WTC11 (cell line): ENCODE measurements around the gene PLET1. TPM values are rescaled to one million over a fixed set of nuclear protein-coding genes. Genes with fewer than 3 reads are reported as not detected.

ENCODE experiments used
- ATAC-seq: fragments of 200-7000 bp; cut with Tn5 transposase; 2 replicates; pipeline ENCODE4 v1.10.0; 2021; ENCODE audit warnings: mild to moderate bottlenecking, moderate library complexity
- CTCF ChIA-PET: fragments of 300-600 bp; sonication (Branson Sonifier 250); formaldehyde crosslinking; loops from one replicate; lab custom pipeline; 2021; ENCODE audit warnings: antibody characterized with exemption; lab: Charles Lee
- POLR2A ChIA-PET: fragments of 350-600 bp; sonication (Branson Sonifier 250); formaldehyde crosslinking; loops from one replicate; lab custom pipeline; 2021; ENCODE audit warnings: antibody characterized with exemption; lab: Charles Lee
- DNase-seq: peaks from one replicate; pipeline ENCODE4 v3.0.0; 2021; ENCODE audit warnings: low spot score
- H3K27ac Mint-ChIP-seq: 2 replicates; pipeline ENCODE4 v1.8.0; 2021; ENCODE audit warnings: mixed read lengths
- H3K27me3 Mint-ChIP-seq: 2 replicates; pipeline ENCODE4 v1.8.0; 2021; ENCODE audit warnings: low read depth, mild to moderate bottlenecking, moderate library complexity, mixed read lengths
- H3K36me3 Mint-ChIP-seq: 2 replicates; pipeline ENCODE4 v1.8.0; 2021; ENCODE audit warnings: mixed read lengths
- H3K4me1 Mint-ChIP-seq: 2 replicates; pipeline ENCODE4 v1.8.0; 2022; ENCODE audit warnings: mixed read lengths
- H3K4me3 Mint-ChIP-seq: 2 replicates; pipeline ENCODE4 v1.8.0; 2021; ENCODE audit warnings: mild to moderate bottlenecking, moderate library complexity, mixed read lengths
- H3K9me3 Mint-ChIP-seq: 2 replicates; pipeline ENCODE4 v1.8.0; 2021; ENCODE audit warnings: mixed read lengths
- ELF4 ChIP-seq: sonication (generic); formaldehyde crosslinking; IDR thresholded peaks from 2 replicates; pipeline ENCODE4 v1.8.1; 2022; ENCODE audit warnings: low read depth, mild to moderate bottlenecking, moderate library complexity, missing genetic modification reagents
- FOXK1 ChIP-seq: sonication (generic); formaldehyde crosslinking; IDR thresholded peaks from 2 replicates; pipeline ENCODE4 v1.8.0; 2022; ENCODE audit warnings: mild to moderate bottlenecking, moderate library complexity, missing genetic modification reagents
- GABPB1 ChIP-seq: sonication (generic); formaldehyde crosslinking; IDR thresholded peaks from 2 replicates; pipeline ENCODE4 v1.8.1; 2023; ENCODE audit warnings: mild to moderate bottlenecking, missing genetic modification reagents
- JUN ChIP-seq: sonication (generic); formaldehyde crosslinking; IDR thresholded peaks from 2 replicates; pipeline ENCODE4 v1.8.0; 2023; ENCODE audit warnings: mild to moderate bottlenecking, missing genetic modification reagents
- KAT7 ChIP-seq: sonication (generic); formaldehyde crosslinking; IDR thresholded peaks from 2 replicates; pipeline ENCODE4 v1.8.1; 2023; ENCODE audit warnings: missing genetic modification reagents, mild to moderate bottlenecking, borderline replicate concordance
- MXD4 ChIP-seq: fragments of 250-450 bp; sonication (Bioruptor Pico); IDR thresholded peaks from 2 replicates; pipeline ENCODE4 v1.8.0; 2021; ENCODE audit warnings: mild to moderate bottlenecking, moderate library complexity, borderline replicate concordance
- MYBL2 ChIP-seq: sonication (generic); formaldehyde crosslinking; IDR thresholded peaks from 2 replicates; pipeline ENCODE4 v1.8.1; 2023; ENCODE audit warnings: mild to moderate bottlenecking, moderate library complexity, missing genetic modification reagents
- PRRX2 ChIP-seq: fragments of 250-450 bp; sonication (Bioruptor Pico); IDR thresholded peaks from 2 replicates; pipeline ENCODE4 v1.8.0; 2021; ENCODE audit warnings: mild to moderate bottlenecking
- SMAD3 ChIP-seq: sonication (generic); formaldehyde crosslinking; IDR thresholded peaks from 2 replicates; pipeline ENCODE4 v1.8.0; 2022; ENCODE audit warnings: missing genetic modification reagents, mild to moderate bottlenecking, borderline replicate concordance
- ZNF263 ChIP-seq: sonication (generic); formaldehyde crosslinking; IDR thresholded peaks from 2 replicates; pipeline ENCODE4 v1.8.1; 2022; ENCODE audit warnings: low read depth, mild to moderate bottlenecking, moderate library complexity, missing genetic modification reagents
- ZNF671 ChIP-seq: fragments of 250-450 bp; sonication (Bioruptor Pico); IDR thresholded peaks from 2 replicates; pipeline ENCODE4 v1.8.0; 2021; ENCODE audit warnings: mild to moderate bottlenecking
- total RNA-seq: library from RNA; stranded (reverse); gene quantifications from 3 replicates; pipeline ENCODE4 v1.2.3, GENCODE V29; 2021
- TF ChIP-seq, protein P1 (sequence below): sonication (generic); formaldehyde crosslinking; IDR thresholded peaks from 2 replicates; pipeline ENCODE4 v1.8.0; 2023; ENCODE audit warnings: mild to moderate bottlenecking, missing genetic modification reagents
- TF ChIP-seq, protein P2 (sequence below): sonication (generic); formaldehyde crosslinking; IDR thresholded peaks from 2 replicates; pipeline ENCODE4 v1.8.1; 2022; ENCODE audit warnings: mild to moderate bottlenecking, moderate library complexity, missing genetic modification reagents
- TF ChIP-seq, protein P3 (sequence below): sonication (generic); formaldehyde crosslinking; IDR thresholded peaks from 2 replicates; pipeline ENCODE4 v1.8.1; 2023; ENCODE audit warnings: mild to moderate bottlenecking, missing genetic modification reagents, moderate library complexity
- TF ChIP-seq, protein P4 (sequence below): fragments of 200-600 bp; IDR thresholded peaks from 2 replicates; pipeline ENCODE4 v1.8.0; 2022; ENCODE audit warnings: antibody characterized with exemption

PLET1 gene
- total RNA-seq, 1 experiment from 2014 or later = not detected

DNA sequence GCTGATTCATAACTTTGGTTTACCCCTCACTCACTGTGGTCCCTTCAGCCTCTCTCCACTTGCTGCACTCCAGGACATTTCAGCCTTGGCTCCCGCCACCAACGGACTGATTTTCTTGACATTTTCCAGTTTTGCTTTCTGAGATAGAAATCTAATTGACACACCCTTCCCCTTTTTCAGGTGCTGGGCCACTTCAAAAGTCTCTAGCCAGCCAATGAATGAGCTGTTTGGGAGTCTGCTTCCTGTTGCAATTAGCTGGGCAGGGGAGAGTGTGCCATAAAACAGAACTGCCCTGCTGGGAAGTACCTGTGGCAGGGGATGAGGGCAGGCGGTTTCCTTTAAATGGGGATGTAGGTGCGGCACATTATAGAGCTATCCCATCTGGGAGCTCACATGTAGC lies 21.1 kb upstream of the PLET1 start:
- Mint-ChIP-seq H3K4me1 (peaks cover 13% of the 10 kb centered on the region), H3K9me3 (no peaks in the 10 kb centered on the region), H3K36me3 (no peaks in the 10 kb centered on the region), H3K4me3 (no peak overlapping the region), H3K27me3 (no peaks in the 10 kb centered on the region; the same call in 1 of the 2 replicates), H3K27ac (no peak overlapping the region)
- CTCF ChIA-PET = interaction anchor here (0.5 to 3.9 kb wide), 8 partner anchors 10 to 172 kb away, joined by 3 to 49 read pairs (median 21); no protein-coding TSS in a partner anchor
- ATAC-seq = no peak
- TF ChIP-seq, protein P1, sequence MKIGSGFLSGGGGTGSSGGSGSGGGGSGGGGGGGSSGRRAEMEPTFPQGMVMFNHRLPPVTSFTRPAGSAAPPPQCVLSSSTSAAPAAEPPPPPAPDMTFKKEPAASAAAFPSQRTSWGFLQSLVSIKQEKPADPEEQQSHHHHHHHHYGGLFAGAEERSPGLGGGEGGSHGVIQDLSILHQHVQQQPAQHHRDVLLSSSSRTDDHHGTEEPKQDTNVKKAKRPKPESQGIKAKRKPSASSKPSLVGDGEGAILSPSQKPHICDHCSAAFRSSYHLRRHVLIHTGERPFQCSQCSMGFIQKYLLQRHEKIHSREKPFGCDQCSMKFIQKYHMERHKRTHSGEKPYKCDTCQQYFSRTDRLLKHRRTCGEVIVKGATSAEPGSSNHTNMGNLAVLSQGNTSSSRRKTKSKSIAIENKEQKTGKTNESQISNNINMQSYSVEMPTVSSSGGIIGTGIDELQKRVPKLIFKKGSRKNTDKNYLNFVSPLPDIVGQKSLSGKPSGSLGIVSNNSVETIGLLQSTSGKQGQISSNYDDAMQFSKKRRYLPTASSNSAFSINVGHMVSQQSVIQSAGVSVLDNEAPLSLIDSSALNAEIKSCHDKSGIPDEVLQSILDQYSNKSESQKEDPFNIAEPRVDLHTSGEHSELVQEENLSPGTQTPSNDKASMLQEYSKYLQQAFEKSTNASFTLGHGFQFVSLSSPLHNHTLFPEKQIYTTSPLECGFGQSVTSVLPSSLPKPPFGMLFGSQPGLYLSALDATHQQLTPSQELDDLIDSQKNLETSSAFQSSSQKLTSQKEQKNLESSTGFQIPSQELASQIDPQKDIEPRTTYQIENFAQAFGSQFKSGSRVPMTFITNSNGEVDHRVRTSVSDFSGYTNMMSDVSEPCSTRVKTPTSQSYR (CRISPR knock-in tag) = no peak
- TF ChIP-seq FOXK1 (CRISPR knock-in tag) (no peak), GABPB1 (CRISPR knock-in tag) (no peak), SMAD3 (CRISPR knock-in tag) (no peak), ELF4 (CRISPR knock-in tag) (no peak), JUN (CRISPR knock-in tag) (no peak), MYBL2 (no peak)
- TF ChIP-seq, protein P2, sequence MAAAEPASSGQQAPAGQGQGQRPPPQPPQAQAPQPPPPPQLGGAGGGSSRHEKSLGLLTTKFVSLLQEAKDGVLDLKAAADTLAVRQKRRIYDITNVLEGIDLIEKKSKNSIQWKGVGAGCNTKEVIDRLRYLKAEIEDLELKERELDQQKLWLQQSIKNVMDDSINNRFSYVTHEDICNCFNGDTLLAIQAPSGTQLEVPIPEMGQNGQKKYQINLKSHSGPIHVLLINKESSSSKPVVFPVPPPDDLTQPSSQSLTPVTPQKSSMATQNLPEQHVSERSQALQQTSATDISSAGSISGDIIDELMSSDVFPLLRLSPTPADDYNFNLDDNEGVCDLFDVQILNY (CRISPR knock-in tag) = no peak
- TF ChIP-seq, protein P3, sequence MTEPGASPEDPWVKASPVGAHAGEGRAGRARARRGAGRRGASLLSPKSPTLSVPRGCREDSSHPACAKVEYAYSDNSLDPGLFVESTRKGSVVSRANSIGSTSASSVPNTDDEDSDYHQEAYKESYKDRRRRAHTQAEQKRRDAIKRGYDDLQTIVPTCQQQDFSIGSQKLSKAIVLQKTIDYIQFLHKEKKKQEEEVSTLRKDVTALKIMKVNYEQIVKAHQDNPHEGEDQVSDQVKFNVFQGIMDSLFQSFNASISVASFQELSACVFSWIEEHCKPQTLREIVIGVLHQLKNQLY = no peak
- POLR2A ChIA-PET = no interaction called here
- DNase-seq = no peak

DNA sequence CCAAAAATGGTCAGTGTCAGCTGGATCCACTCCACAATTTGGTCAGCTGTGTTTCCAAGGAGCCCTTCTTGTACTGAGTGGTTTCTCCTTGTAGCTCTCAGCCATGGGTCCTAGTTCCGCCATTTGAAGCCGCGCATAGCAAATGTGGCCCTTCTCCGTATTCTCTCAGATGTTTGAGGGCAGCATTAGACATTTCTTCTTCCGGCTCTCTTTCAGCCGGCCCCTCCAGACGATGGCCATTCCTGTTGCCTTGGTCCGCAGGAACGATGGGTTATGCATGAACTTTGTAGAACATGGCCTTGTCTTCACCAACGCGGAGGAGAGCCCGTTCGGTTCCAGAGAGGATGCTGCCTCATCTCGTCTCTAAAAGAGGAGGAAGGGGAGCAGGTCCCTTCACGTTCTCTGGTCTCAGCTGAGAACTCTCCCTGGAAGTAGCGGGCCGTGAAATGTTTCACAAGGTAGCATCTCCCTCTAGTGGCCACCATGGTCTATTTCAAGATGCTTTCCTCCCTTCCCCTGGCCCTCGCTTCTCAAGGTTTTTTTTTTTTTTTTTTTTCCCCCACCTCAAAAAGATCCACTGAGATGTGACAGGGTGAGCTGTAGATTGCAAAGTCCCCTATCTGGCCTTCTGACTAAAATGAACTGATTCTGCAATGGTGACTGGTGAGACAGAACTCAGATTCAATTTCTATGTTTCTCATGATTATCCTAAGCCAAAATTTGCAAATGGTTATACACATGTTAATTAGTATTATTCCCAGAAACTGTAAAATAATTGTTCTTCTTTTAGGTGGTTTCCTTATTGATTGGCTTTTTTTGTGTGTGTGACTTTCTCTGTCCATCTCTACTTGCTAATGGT lies 19.8 kb upstream of the PLET1 start:
- Mint-ChIP-seq H3K27me3 (no peaks in the 10 kb centered on the region; the same call in 1 of the 2 replicates), H3K4me3 (peak overlapping the region; percentile 83), H3K27ac (no peak overlapping the region), H3K9me3 (no peaks in the 10 kb centered on the region), H3K4me1 (peaks cover 18% of the 10 kb centered on the region), H3K36me3 (no peaks in the 10 kb centered on the region)
- ChIA-PET CTCF (interaction anchor here (0.6 to 3.9 kb wide), 75 partner anchors 9 to 1547 kb away, joined by 3 to 49 read pairs (median 4); partner anchors contain the start of genes ALG9, C11orf52, SDHD and TEX12), POLR2A (no interaction called here)
- TF ChIP-seq MXD4 (CRISPR knock-in tag) (no peak), KAT7 (CRISPR knock-in tag) (no peak), PRRX2 (0 out of 2 replicates have a peak, but pooled peaks have one; percentile 37), ZNF671 (no peak), ZNF263 (peak; percentile 41; the same call in 1 of the 2 replicates)
- TF ChIP-seq, protein P4, sequence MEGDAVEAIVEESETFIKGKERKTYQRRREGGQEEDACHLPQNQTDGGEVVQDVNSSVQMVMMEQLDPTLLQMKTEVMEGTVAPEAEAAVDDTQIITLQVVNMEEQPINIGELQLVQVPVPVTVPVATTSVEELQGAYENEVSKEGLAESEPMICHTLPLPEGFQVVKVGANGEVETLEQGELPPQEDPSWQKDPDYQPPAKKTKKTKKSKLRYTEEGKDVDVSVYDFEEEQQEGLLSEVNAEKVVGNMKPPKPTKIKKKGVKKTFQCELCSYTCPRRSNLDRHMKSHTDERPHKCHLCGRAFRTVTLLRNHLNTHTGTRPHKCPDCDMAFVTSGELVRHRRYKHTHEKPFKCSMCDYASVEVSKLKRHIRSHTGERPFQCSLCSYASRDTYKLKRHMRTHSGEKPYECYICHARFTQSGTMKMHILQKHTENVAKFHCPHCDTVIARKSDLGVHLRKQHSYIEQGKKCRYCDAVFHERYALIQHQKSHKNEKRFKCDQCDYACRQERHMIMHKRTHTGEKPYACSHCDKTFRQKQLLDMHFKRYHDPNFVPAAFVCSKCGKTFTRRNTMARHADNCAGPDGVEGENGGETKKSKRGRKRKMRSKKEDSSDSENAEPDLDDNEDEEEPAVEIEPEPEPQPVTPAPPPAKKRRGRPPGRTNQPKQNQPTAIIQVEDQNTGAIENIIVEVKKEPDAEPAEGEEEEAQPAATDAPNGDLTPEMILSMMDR = peak; percentile 52
- peak; percentile 50 for DNase-seq
- peak; percentile 73 for ATAC-seq

DNA sequence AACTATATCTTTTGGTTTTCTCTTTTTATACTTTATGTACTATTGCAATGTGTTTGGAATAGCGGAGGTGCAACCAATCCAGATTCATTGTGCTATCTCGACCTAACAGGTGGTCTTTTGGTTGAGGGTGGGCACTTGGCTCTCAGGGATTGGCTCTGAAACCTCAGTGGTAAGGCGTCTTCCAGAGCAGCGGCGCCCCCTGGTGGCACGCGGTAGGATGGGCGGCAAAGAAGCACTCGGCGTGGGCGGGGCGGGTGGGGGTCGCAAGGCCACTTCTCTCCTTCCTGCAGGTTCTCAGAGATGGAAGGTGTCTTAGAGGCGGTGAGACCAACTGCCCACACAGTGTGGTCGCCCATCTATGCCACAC lies 19.2 kb upstream of the PLET1 start:
- POLR2A ChIA-PET = no interaction called here
- TF ChIP-seq, protein P2 (CRISPR knock-in tag) = no peak
- TF ChIP-seq, protein P4 = peak; percentile 84
- TF ChIP-seq, all 79 proteins: peak for 1
- CTCF ChIA-PET = interaction anchor here (0.6 to 3.9 kb wide), 62 partner anchors 9 to 1548 kb away, joined by 3 to 49 read pairs (median 4); partner anchors contain the start of genes ALG9, C11orf52, SDHD and TEX12
- Mint-ChIP-seq H3K27ac (no peak overlapping the region), H3K4me1 (peaks cover 20% of the 10 kb centered on the region), H3K36me3 (no peaks in the 10 kb centered on the region), H3K27me3 (no peaks in the 10 kb centered on the region; the same call in 1 of the 2 replicates), H3K4me3 (peak overlapping the region; percentile 83), H3K9me3 (no peaks in the 10 kb centered on the region)
- ATAC-seq = peak; percentile 78
- DNase-seq = peak; percentile 83
